Upper lobe of right lung (tissue), 1 donor: ENCODE measurements around the gene MR1. TPM values are rescaled to one million over a fixed set of nuclear protein-coding genes. Genes with fewer than 3 reads are reported as not detected.

Experiments used
- ATAC-seq: fragments of 200-7000 bp; cut with Tn5 transposase; one replicate; pipeline ENCODE4 v1.9.1; 2020; ENCODE audit warnings: mild to moderate bottlenecking, moderate library complexity
- DNase-seq: peaks from one replicate; pipeline ENCODE4 v3.0.0-alpha.2; 2020
- H3K27ac ChIP-seq: fragments of 200-600 bp; one replicate; pipeline ENCODE4 v1.8.0; 2022
- H3K27me3 ChIP-seq: fragments of 200-600 bp; one replicate; pipeline ENCODE4 v1.8.0; 2022; ENCODE audit warnings: mild to moderate bottlenecking
- H3K36me3 ChIP-seq: fragments of 200-600 bp; one replicate; pipeline ENCODE4 v1.8.0; 2022
- H3K4me1 ChIP-seq: fragments of 200-600 bp; one replicate; pipeline ENCODE4 v1.8.0; 2022
- H3K4me3 ChIP-seq: fragments of 200-600 bp; one replicate; pipeline ENCODE4 v1.8.0; 2022; ENCODE audit warnings: mild to moderate bottlenecking
- H3K9me3 ChIP-seq: fragments of 200-600 bp; one replicate; pipeline ENCODE4 v1.8.0; 2022
- intact Hi-C: fragments of 100-400 bp; cut with DNase I; formaldehyde crosslinking; loops from one replicate; pipeline ENCODE4 v1.11.0; 2022
- total RNA-seq: library from RNA; stranded (reverse); fragmentation: NEBNext Ultra II Directional; extraction: Animal tissue kit (Norgen Biotek cat#: 25700); gene quantifications from one replicate; pipeline ENCODE4 v1.2.1, GENCODE V29; 2021
- TF ChIP-seq, protein P1 (sequence below): fragments of 200-600 bp; IDR thresholded peaks from one replicate; pipeline ENCODE4 v1.8.0; 2022; ENCODE audit warnings: antibody characterized with exemption
- donor health status: DM: no; HTN: yes; CAD: no; lungs with severe emphysema.

The MR1 gene
- total RNA-seq, 1 donor from 2014 or later: 45.0 TPM

- Histone ChIP-seq H3K9me3 (no peaks in the 10 kb centered on the region), H3K4me3 (no peak overlapping the region), H3K36me3 (no peaks in the 10 kb centered on the region), H3K4me1 (peaks cover 4% of the 10 kb centered on the region), H3K27ac (no peak overlapping the region), H3K27me3 (no peaks in the 10 kb centered on the region)
- ATAC-seq (peak; percentile 78), DNase-seq (peak; percentile 67)
- intact Hi-C loops: no loop called here
- TF ChIP-seq, protein P1, sequence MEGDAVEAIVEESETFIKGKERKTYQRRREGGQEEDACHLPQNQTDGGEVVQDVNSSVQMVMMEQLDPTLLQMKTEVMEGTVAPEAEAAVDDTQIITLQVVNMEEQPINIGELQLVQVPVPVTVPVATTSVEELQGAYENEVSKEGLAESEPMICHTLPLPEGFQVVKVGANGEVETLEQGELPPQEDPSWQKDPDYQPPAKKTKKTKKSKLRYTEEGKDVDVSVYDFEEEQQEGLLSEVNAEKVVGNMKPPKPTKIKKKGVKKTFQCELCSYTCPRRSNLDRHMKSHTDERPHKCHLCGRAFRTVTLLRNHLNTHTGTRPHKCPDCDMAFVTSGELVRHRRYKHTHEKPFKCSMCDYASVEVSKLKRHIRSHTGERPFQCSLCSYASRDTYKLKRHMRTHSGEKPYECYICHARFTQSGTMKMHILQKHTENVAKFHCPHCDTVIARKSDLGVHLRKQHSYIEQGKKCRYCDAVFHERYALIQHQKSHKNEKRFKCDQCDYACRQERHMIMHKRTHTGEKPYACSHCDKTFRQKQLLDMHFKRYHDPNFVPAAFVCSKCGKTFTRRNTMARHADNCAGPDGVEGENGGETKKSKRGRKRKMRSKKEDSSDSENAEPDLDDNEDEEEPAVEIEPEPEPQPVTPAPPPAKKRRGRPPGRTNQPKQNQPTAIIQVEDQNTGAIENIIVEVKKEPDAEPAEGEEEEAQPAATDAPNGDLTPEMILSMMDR: peak; percentile 73
These were observed 50.2 kb downstream of the MR1 start for GRCh38 chr1:181083842-181084605.

- Histone ChIP-seq H3K27ac (no peak overlapping the region), H3K27me3 (no peaks in the 10 kb centered on the region), H3K4me3 (no peak overlapping the region), H3K4me1 (peaks cover 4% of the 10 kb centered on the region), H3K36me3 (no peaks in the 10 kb centered on the region), H3K9me3 (no peaks in the 10 kb centered on the region)
- TF ChIP-seq, protein P1: no peak
- DNase-seq (no peak), ATAC-seq (no peak)
- intact Hi-C loops: no loop called here
These were observed 50.8 kb downstream of the MR1 start for GRCh38 chr1:181084606-181084969.

DNA sequence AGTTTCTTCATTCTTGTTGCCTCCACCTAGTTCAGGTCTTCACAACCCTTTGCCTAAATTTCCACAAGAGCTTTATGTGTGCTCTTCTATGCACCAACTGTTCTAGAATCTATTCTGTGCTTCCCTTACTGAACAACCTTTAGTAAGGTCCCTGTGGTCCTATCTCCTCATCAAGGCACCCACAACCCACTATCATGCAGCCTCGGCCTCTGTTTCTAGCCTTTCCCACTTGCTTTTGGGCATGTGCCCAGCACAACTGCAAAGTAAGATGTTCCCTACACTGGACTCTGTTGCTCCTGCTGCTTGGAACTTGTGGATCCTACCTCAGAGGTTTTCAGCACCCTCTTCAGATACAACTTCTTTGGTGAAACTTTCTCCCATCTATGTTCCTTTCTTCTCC lies 52.3 kb downstream of the MR1 start:
- no peaks in the 10 kb centered on the region for H3K9me3 ChIP-seq
- DNase-seq: no peak
- peaks cover 4% of the 10 kb centered on the region for H3K4me1 ChIP-seq
- intact Hi-C loops: no loop called here
- no peak for ATAC-seq
- no peak overlapping the region for H3K4me3 ChIP-seq
- H3K27ac ChIP-seq: no peak overlapping the region
- H3K36me3 ChIP-seq: no peaks in the 10 kb centered on the region
- TF ChIP-seq, protein P1: no peak
- H3K27me3 ChIP-seq: no peaks in the 10 kb centered on the region

- no peak overlapping the region for H3K27ac ChIP-seq
- H3K4me1 ChIP-seq: peaks cover 10% of the 10 kb centered on the region
- no peak for DNase-seq
- TF ChIP-seq, protein P1: no peak
- peaks cover 6% of the 10 kb centered on the region for H3K36me3 ChIP-seq
- H3K27me3 ChIP-seq: no peaks in the 10 kb centered on the region
- H3K4me3 ChIP-seq: no peak overlapping the region
- H3K9me3 ChIP-seq: no peaks in the 10 kb centered on the region
- intact Hi-C loops: no loop called here
- no peak for ATAC-seq
These were observed 53.1 kb downstream of the MR1 start for GRCh38 chr1:181086926-181087325.

DNA sequence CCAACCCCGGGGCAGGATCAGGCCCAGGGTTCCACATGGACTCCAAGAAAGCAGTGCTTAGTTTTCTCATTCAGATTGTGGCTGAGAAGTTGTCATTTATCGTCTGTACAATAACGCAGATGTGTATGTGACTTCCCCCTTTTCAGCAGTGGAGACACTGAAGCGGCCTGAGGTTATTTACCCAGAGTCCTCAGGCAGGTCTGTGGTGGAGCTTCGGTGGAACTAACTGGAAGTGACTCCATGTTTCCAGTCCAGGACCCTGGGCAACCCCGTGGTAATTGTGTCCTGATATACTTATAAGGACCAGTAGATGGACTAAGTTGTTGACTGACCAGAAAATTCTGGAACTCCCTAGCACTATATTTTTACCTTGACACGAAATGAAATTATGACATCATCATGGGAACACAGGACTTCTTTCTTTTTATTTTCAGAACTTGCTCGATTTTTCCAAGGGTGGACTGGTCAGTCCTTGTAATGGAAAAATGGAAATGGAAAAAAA lies 53.7 kb downstream of the MR1 start:
- no peak for DNase-seq
- H3K27ac ChIP-seq: no peak overlapping the region
- intact Hi-C loops: no loop called here
- H3K4me3 ChIP-seq: peak overlapping the region; percentile 88
- ATAC-seq: peak; percentile 3
- peaks cover 15% of the 10 kb centered on the region for H3K4me1 ChIP-seq
- no peaks in the 10 kb centered on the region for H3K27me3 ChIP-seq
- H3K36me3 ChIP-seq: peaks cover 11% of the 10 kb centered on the region
- no peaks in the 10 kb centered on the region for H3K9me3 ChIP-seq
- TF ChIP-seq, protein P1: no peak
